Mesenchymal stem cell (in vitro differentiated cells and primary cell): ENCODE results near the gene SF3A2.

Source experiments
- DNase-seq: peaks from one replicate; pipeline ENCODE4 v3.0.0-alpha.2; 2013
- H2AFZ ChIP-seq: one replicate; pipeline ENCODE4 v1.6.1; 2013; ENCODE audit warnings: low read depth, mild to moderate bottlenecking, control low read depth, inconsistent platforms, low read length, moderate library complexity
- H2AK5ac ChIP-seq: 2 replicates; pipeline ENCODE4 v1.6.1; 2013; ENCODE audit warnings: low read length, moderate library complexity, mild to moderate bottlenecking, inconsistent platforms; ENCODE audit not compliant: severe bottlenecking
- H2BK120ac ChIP-seq: one replicate; pipeline ENCODE4 v1.6.1; 2013; ENCODE audit warnings: low read depth, mild to moderate bottlenecking, inconsistent platforms, low read length, moderate library complexity
- H2BK12ac ChIP-seq, 2 experiments: one replicate each; pipeline ENCODE4 v1.6.1; 2013; ENCODE audit warnings: inconsistent platforms in 2 of 2, low read length in 2 of 2, mild to moderate bottlenecking in 2 of 2, moderate library complexity in 2 of 2, control low read depth in 1 of 2
- H2BK15ac ChIP-seq: one replicate; pipeline ENCODE4 v1.6.1; 2013; ENCODE audit warnings: mild to moderate bottlenecking, low read depth, inconsistent platforms; ENCODE audit not compliant: poor library complexity, severe bottlenecking
- H2BK5ac ChIP-seq: 2 replicates; pipeline ENCODE4 v1.6.1; 2013; ENCODE audit warnings: low read depth, mild to moderate bottlenecking, low read length, control low read depth, inconsistent platforms; ENCODE audit not compliant: poor library complexity, severe bottlenecking
- H3K14ac ChIP-seq, 2 experiments: one replicate each; pipeline ENCODE4 v1.6.1; 2013; ENCODE audit warnings: inconsistent platforms in 2 of 2, low read length in 2 of 2, control low read depth in 1 of 2, mild to moderate bottlenecking in 1 of 2, moderate library complexity in 1 of 2
- H3K18ac ChIP-seq, 2 experiments: one replicate each; pipeline ENCODE4 v1.6.1; 2013; ENCODE audit warnings: inconsistent platforms in 2 of 2, low read length in 2 of 2, control low read depth in 1 of 2, low read depth in 1 of 2, mild to moderate bottlenecking in 1 of 2
- H3K23ac ChIP-seq, 2 experiments: one replicate each; pipeline ENCODE4 v1.6.1; 2013; ENCODE audit warnings: inconsistent platforms in 2 of 2, low read length in 2 of 2, mild to moderate bottlenecking in 2 of 2, moderate library complexity in 2 of 2, control low read depth in 1 of 2
- H3K27ac ChIP-seq: 2 replicates; pipeline ENCODE4 v1.5.1; 2013; ENCODE audit warnings: mild to moderate bottlenecking, moderate library complexity, low read length, control low read depth, inconsistent platforms; ENCODE audit not compliant: poor library complexity, severe bottlenecking
- H3K27me3 ChIP-seq, 2 experiments: 2 replicates each; pipeline versions ENCODE4 v1.6.1 to v1.7.0; 2013; ENCODE audit warnings: low read length in 2 of 2, mild to moderate bottlenecking in 2 of 2, moderate library complexity in 2 of 2, control low read depth in 1 of 2, inconsistent platforms in 1 of 2; ENCODE audit not compliant: control insufficient read depth in 1 of 2, insufficient read depth in 1 of 2
- H3K36me3 ChIP-seq, 2 experiments: 2 replicates each; pipeline versions ENCODE4 v1.6.1 to v1.7.0; 2013; ENCODE audit warnings: low read length in 2 of 2, control low read depth in 1 of 2, inconsistent platforms in 1 of 2, low read depth in 1 of 2, mild to moderate bottlenecking in 1 of 2; ENCODE audit not compliant: insufficient read depth in 2 of 2, control insufficient read depth in 1 of 2
- H3K4ac ChIP-seq, 2 experiments: one replicate each; pipeline ENCODE4 v1.6.1; 2013; ENCODE audit warnings: inconsistent platforms in 2 of 2, low read length in 2 of 2, mild to moderate bottlenecking in 2 of 2, moderate library complexity in 2 of 2, control low read depth in 1 of 2, low read depth in 1 of 2
- H3K4me1 ChIP-seq: 2 replicates; pipeline ENCODE4 v1.6.1; 2013; ENCODE audit warnings: low read depth, low read length, control low read depth; ENCODE audit not compliant: control insufficient read depth, insufficient read depth
- H3K4me2 ChIP-seq: 2 replicates; pipeline ENCODE4 v1.6.1; 2013; ENCODE audit warnings: low read length, mild to moderate bottlenecking, inconsistent platforms; ENCODE audit not compliant: poor library complexity, severe bottlenecking
- H3K4me3 ChIP-seq, 2 experiments: 2 replicates each; pipeline versions ENCODE4 v1.5.1 to v1.7.0; 2013; ENCODE audit warnings: low read length in 2 of 2, mild to moderate bottlenecking in 2 of 2, control low read depth in 1 of 2, low read depth in 1 of 2; ENCODE audit not compliant: insufficient read depth in 1 of 2
- H3K79me1 ChIP-seq: replicated peaks from 2 replicates; pipeline ENCODE4 v1.6.1; 2013; ENCODE audit warnings: mild to moderate bottlenecking, control low read depth, low read length, inconsistent platforms; ENCODE audit not compliant: poor library complexity, severe bottlenecking
- H3K9ac ChIP-seq: 2 replicates; pipeline ENCODE4 v1.7.0; 2013; ENCODE audit warnings: mild to moderate bottlenecking, low read length, moderate library complexity
- H3K9me3 ChIP-seq: 2 replicates; pipeline ENCODE4 v1.7.0; 2013; ENCODE audit warnings: mild to moderate bottlenecking, low read length; ENCODE audit not compliant: control insufficient read depth
- H4K8ac ChIP-seq: one replicate; pipeline ENCODE4 v1.6.1; 2013; ENCODE audit warnings: inconsistent platforms, mild to moderate bottlenecking, low read length, moderate library complexity
- H4K91ac ChIP-seq: one replicate; pipeline ENCODE4 v1.6.1; 2013; ENCODE audit warnings: mild to moderate bottlenecking, low read length, inconsistent platforms
- WGBS: methylation state at CpG from one replicate; pipeline ENCODE4 v1.1.7; 2013; ENCODE audit warnings: mixed read lengths; 5-methylcytosine and 5-hydroxymethylcytosine counted together

SF3A2 gene

GRCh38 chr19:2275588-2276428 is 39.2 kb downstream of the SF3A2 start:
- peak overlapping the region; percentile 39 for H4K91ac ChIP-seq
- H3K23ac ChIP-seq = no peak overlapping the region
- no peak overlapping the region for H2BK120ac ChIP-seq
- peaks cover 28 to 69% of the 10 kb centered on the region in 2 experiments for H3K36me3 ChIP-seq
- no peak overlapping the region for H2BK12ac ChIP-seq
- DNase-seq = no peak
- WGBS = 97% methylated on average over 68 of the region's 74 CpGs
- no peak overlapping the region for H2BK15ac ChIP-seq
- H2AFZ ChIP-seq = no peak overlapping the region
- H3K79me1 ChIP-seq = peaks cover 20% of the 10 kb centered on the region
- no peaks in the 10 kb centered on the region for H3K27me3 ChIP-seq
- no peak overlapping the region for H3K4me2 ChIP-seq
- H3K14ac ChIP-seq = no peak overlapping the region
- H2AK5ac ChIP-seq = no peak overlapping the region
- peak overlapping the region; percentile 49 for H4K8ac ChIP-seq
- no peaks in the 10 kb centered on the region for H3K9me3 ChIP-seq
- H2BK5ac ChIP-seq = no peak overlapping the region
- no peak overlapping the region for H3K27ac ChIP-seq
- no peak overlapping the region for H3K9ac ChIP-seq
- no peak overlapping the region for H3K18ac ChIP-seq
- peaks cover 56% of the 10 kb centered on the region for H3K4me1 ChIP-seq
- H3K4ac ChIP-seq = no peak overlapping the region
- no peak overlapping the region for H3K4me3 ChIP-seq

GRCh38 chr19:2276429-2276986 is 39.9 kb downstream of the SF3A2 start:
- peaks cover 28 to 63% of the 10 kb centered on the region in 2 experiments for H3K36me3 ChIP-seq
- H3K18ac ChIP-seq = no peak overlapping the region
- no peak overlapping the region for H2AFZ ChIP-seq
- peaks cover 55% of the 10 kb centered on the region for H3K4me1 ChIP-seq
- H3K79me1 ChIP-seq = peaks cover 21% of the 10 kb centered on the region
- H4K8ac ChIP-seq = no peak overlapping the region
- no peak overlapping the region for H3K4me2 ChIP-seq
- H2BK120ac ChIP-seq = no peak overlapping the region
- WGBS = 96% methylated on average over 21 of the region's 28 CpGs
- H2BK12ac ChIP-seq = no peak overlapping the region
- H3K14ac ChIP-seq = no peak overlapping the region
- no peak overlapping the region for H2AK5ac ChIP-seq
- no peak overlapping the region for H3K4ac ChIP-seq
- H3K9me3 ChIP-seq = no peaks in the 10 kb centered on the region
- no peak overlapping the region for H3K9ac ChIP-seq
- no peak overlapping the region for H2BK5ac ChIP-seq
- no peaks in the 10 kb centered on the region for H3K27me3 ChIP-seq
- H3K23ac ChIP-seq = no peak overlapping the region
- no peak overlapping the region for H3K4me3 ChIP-seq
- H3K27ac ChIP-seq = no peak overlapping the region
- peak overlapping the region; percentile 39 for H4K91ac ChIP-seq
- DNase-seq = no peak
- H2BK15ac ChIP-seq = no peak overlapping the region

- Histone ChIP-seq H3K14ac (no peak overlapping the region), H3K36me3 (peaks cover 24 to 57% of the 10 kb centered on the region in 2 experiments), H3K79me1 (peaks cover 21% of the 10 kb centered on the region), H3K27me3 (no peaks in the 10 kb centered on the region), H4K8ac (no peak overlapping the region), H3K9ac (no peak overlapping the region), H2AFZ (no peak overlapping the region), H3K23ac (no peak overlapping the region), H3K4me3 (no peak overlapping the region), H3K4me2 (no peak overlapping the region), H2BK12ac (no peak overlapping the region), H3K4ac (no peak overlapping the region), H3K4me1 (peaks cover 57% of the 10 kb centered on the region), H4K91ac (no peak overlapping the region), H2BK5ac (no peak overlapping the region), H3K27ac (no peak overlapping the region), H3K9me3 (no peaks in the 10 kb centered on the region), H2AK5ac (no peak overlapping the region), H2BK15ac (no peak overlapping the region), H3K18ac (no peak overlapping the region), H2BK120ac (no peak overlapping the region)
- 89% methylated on average over 8 of the region's 9 CpGs for WGBS
- no peak for DNase-seq
Observed at GRCh38 chr19:2277138-2277537, 40.5 kb downstream of the SF3A2 start.

- no peak overlapping the region for H4K91ac ChIP-seq
Observed at GRCh38 chr19:2278459-2279158, 42.0 kb downstream of the SF3A2 start.

More at GRCh38 chr19:2278459-2279158, 42.0 kb downstream of the SF3A2 start:
- no peak overlapping the region for H3K27ac ChIP-seq
- H2AFZ ChIP-seq = no peak overlapping the region
- H3K79me1 ChIP-seq = peaks cover 21% of the 10 kb centered on the region
- WGBS = 95% methylated on average over 33 of the region's 33 CpGs
- H3K36me3 ChIP-seq = peaks cover 11 to 44% of the 10 kb centered on the region in 2 experiments
- H2BK120ac ChIP-seq = no peak overlapping the region
- H2BK15ac ChIP-seq = no peak overlapping the region
- no peak overlapping the region for H2BK5ac ChIP-seq
- no peak overlapping the region for H2AK5ac ChIP-seq
- H2BK12ac ChIP-seq = no peak overlapping the region
- H3K9ac ChIP-seq = no peak overlapping the region
- no peak for DNase-seq
- H3K4ac ChIP-seq = peak overlapping the region in 1 of 2 experiments; percentile 19
- peak overlapping the region; percentile 54 for H4K8ac ChIP-seq
- no peaks in the 10 kb centered on the region for H3K27me3 ChIP-seq
- H3K4me3 ChIP-seq = no peak overlapping the region
- no peak overlapping the region for H3K18ac ChIP-seq
- peaks cover 50% of the 10 kb centered on the region for H3K4me1 ChIP-seq
- H3K23ac ChIP-seq = no peak overlapping the region
- H3K9me3 ChIP-seq = no peaks in the 10 kb centered on the region
- no peak overlapping the region for H3K14ac ChIP-seq
- H3K4me2 ChIP-seq = no peak overlapping the region
